ENCODE data around the gene HPS6. TPM values are rescaled to one million over a fixed set of nuclear protein-coding genes. Genes with fewer than 3 reads are reported as not detected.

HPS6 gene
- total RNA-seq, 1 experiment from 2014 or later: 18.7 TPM

DNA sequence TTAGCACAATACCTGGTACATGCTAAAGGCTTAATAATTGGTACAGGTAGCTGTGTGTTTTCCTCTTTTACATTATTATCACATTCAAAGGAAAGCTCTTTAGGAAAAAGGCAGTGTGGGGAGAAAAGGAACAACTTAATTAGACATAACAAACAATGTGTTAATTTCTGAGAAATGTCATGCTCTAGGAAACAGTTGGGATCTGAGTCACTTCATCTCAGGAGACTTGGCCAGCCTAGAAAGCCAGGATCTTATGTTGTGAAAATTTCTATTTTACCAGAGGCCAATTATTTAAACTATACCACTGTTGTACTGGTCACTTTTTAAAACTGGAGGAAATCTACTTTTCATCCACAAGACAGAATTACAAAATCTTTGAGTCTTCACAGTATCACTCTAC is 48.7 kb upstream of the HPS6 start:
- Mint-ChIP-seq H3K4me1 (no peaks in the 10 kb centered on the region), H3K27ac (peak overlapping the region in 1 of 3 experiments; percentile 66; a peak in 1 of 7 replicates), H3K9me3 (no peaks in the 10 kb centered on the region), H3K4me3 (no peak overlapping the region), H3K27me3 (ENCODE audit: low read depth) (no peaks in the 10 kb centered on the region), H3K36me3 (ENCODE audit: insufficient read depth in 1 of 3, low read depth in 3 of 3) (peaks cover 0 to 13% (median 8%) of the 10 kb centered on the region in 3 experiments; a peak in 5 of 7 replicates)
- no peak overlapping the region for H3K9ac ChIP-seq (ENCODE audit: extremely low read depth, insufficient read length, low read length)
- H2BK20ac ChIP-seq (ENCODE audit: low read depth, low read length, poor library complexity, severe bottlenecking): no peak overlapping the region
- H2BK15ac ChIP-seq (ENCODE audit: low read depth, low read length): no peak overlapping the region
- H3K56ac ChIP-seq (ENCODE audit: insufficient read length, low read depth, low read length): no peak overlapping the region
- no peak overlapping the region for H2BK12ac ChIP-seq (ENCODE audit: insufficient read length, low read depth, low read length)
- no peaks in the 10 kb centered on the region for H3K79me1 ChIP-seq (ENCODE audit: insufficient read depth, low read depth, low read length, poor library complexity, severe bottlenecking)
- H3K27me3 ChIP-seq (ENCODE audit: insufficient read depth, low read length): no peaks in the 10 kb centered on the region
- H2BK120ac ChIP-seq (ENCODE audit: low read depth, low read length, poor library complexity, severe bottlenecking): no peak overlapping the region
- H3T11ph ChIP-seq (ENCODE audit: low read length): no peak overlapping the region
- H4K20me1 ChIP-seq (ENCODE audit: control insufficient read depth, insufficient read depth, insufficient read length): no peaks in the 10 kb centered on the region
- no peaks in the 10 kb centered on the region; the same call in 1 of the 2 replicates for H3K79me2 ChIP-seq (ENCODE audit: insufficient read depth, low read length)
- H2BK5ac ChIP-seq (ENCODE audit: insufficient read length, low read length): no peak overlapping the region
- no peak overlapping the region for H3K27ac ChIP-seq (ENCODE audit: insufficient read length, low read depth, low read length)
- no peak overlapping the region for H3K14ac ChIP-seq (ENCODE audit: insufficient read depth, low read length)
- H2AK5ac ChIP-seq (ENCODE audit: insufficient read length, low read length): no peak overlapping the region
- H2AFZ ChIP-seq (ENCODE audit: low read length): no peak overlapping the region
- no peak overlapping the region for H3K4me2 ChIP-seq (ENCODE audit: insufficient read depth, insufficient read length, low read length)
- H3K9me3 ChIP-seq (ENCODE audit: control insufficient read depth, low read depth, low read length): no peaks in the 10 kb centered on the region
- TF ChIP-seq, protein P1, sequence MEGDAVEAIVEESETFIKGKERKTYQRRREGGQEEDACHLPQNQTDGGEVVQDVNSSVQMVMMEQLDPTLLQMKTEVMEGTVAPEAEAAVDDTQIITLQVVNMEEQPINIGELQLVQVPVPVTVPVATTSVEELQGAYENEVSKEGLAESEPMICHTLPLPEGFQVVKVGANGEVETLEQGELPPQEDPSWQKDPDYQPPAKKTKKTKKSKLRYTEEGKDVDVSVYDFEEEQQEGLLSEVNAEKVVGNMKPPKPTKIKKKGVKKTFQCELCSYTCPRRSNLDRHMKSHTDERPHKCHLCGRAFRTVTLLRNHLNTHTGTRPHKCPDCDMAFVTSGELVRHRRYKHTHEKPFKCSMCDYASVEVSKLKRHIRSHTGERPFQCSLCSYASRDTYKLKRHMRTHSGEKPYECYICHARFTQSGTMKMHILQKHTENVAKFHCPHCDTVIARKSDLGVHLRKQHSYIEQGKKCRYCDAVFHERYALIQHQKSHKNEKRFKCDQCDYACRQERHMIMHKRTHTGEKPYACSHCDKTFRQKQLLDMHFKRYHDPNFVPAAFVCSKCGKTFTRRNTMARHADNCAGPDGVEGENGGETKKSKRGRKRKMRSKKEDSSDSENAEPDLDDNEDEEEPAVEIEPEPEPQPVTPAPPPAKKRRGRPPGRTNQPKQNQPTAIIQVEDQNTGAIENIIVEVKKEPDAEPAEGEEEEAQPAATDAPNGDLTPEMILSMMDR (conservative IDR thresholded peaks at IDR 0.05): no peak
- H4K8ac ChIP-seq (replicated peaks; ENCODE audit: insufficient read length, low read depth, low read length): no peak overlapping the region
- no peaks in the 10 kb centered on the region for H3K23me2 ChIP-seq (ENCODE audit: insufficient read length, low read depth, low read length, poor library complexity, severe bottlenecking)
- H3K18ac ChIP-seq (ENCODE audit: insufficient read length, low read depth, low read length): no peak overlapping the region
- H3K23ac ChIP-seq (ENCODE audit: insufficient read length, low read depth, low read length): no peak overlapping the region
- H3K4ac ChIP-seq (ENCODE audit: low read depth, low read length): no peak overlapping the region
- no peaks in the 10 kb centered on the region for H3K4me1 ChIP-seq (ENCODE audit: insufficient read depth, low read length)
- DNase-seq: no peak
- H4K5ac ChIP-seq (ENCODE audit: insufficient read length, low read depth, low read length): no peak overlapping the region
- H4K91ac ChIP-seq (ENCODE audit: insufficient read length, low read depth, low read length): no peak overlapping the region
